Transverse colon (tissue), 4 donors: ENCODE results near the gene PLEKHG1. TPM values are rescaled to one million over a fixed set of nuclear protein-coding genes. Genes with fewer than 3 reads are reported as not detected.
A peak's percentile ranks its signal among the peaks of the same experiment; 100 is the strongest.

Experiments used
- DNase-seq: peaks from one replicate; pipeline ENCODE4 v3.0.0-alpha.2; 2019
- H3K27ac ChIP-seq, 4 donors: fragments of 200-600 bp; sonication (generic); 2 replicates each; pipeline ENCODE4 v1.5.1; 2016 to 2018; ENCODE audit warnings: inconsistent platforms in 4 of 4
- H3K27me3 ChIP-seq: fragments of 200-600 bp; sonication (generic); 2 replicates; pipeline ENCODE4 v1.5.1; 2017; ENCODE audit warnings: inconsistent platforms
- H3K36me3 ChIP-seq, 4 donors: fragments of 200-600 bp; sonication (generic); 2 replicates each; pipeline ENCODE4 v1.5.1; 2017 to 2019; ENCODE audit warnings: inconsistent platforms in 4 of 4
- H3K4me1 ChIP-seq, 4 donors: fragments of 200-600 bp; sonication (generic); 2 replicates each; pipeline ENCODE4 v1.5.1; 2017 to 2020; ENCODE audit warnings: inconsistent platforms in 4 of 4
- H3K4me3 ChIP-seq, 4 donors: fragments of 200-600 bp; sonication (generic); 1 replicate in 1 of 4; 2 replicates in 3 of 4; pipeline versions ENCODE4 v1.5.1 to v1.6.1; 2017 to 2019; ENCODE audit warnings: inconsistent platforms in 4 of 4
- H3K9me3 ChIP-seq, 2 donors: fragments of 200-600 bp; sonication (generic); 2 replicates each; pipeline ENCODE4 v1.5.1; 2017 to 2019; ENCODE audit warnings: inconsistent platforms in 2 of 2
- CTCF ChIP-seq, 5 experiments: fragments of 200-600 bp in 3 of 5; fragments of 450-650 bp in 2 of 5; sonication (generic) in 3 of 5; IDR thresholded peaks; 1 replicate in 2 of 5; 2 replicates in 3 of 5; pipeline ENCODE4 v1.5.1; 2016 to 2017; ENCODE audit warnings: antibody characterized with exemption in 5 of 5, inconsistent platforms in 3 of 5, mild to moderate bottlenecking in 2 of 5, moderate library complexity in 1 of 5
- EP300 ChIP-seq: sonication (generic); formaldehyde crosslinking; IDR thresholded peaks from one replicate; pipeline ENCODE4 v1.6.1; 2017; ENCODE audit warnings: antibody characterized with exemption, low read depth
- POLR2A ChIP-seq: fragments of 450-650 bp; IDR thresholded peaks from one replicate; pipeline ENCODE4 v1.6.1; 2016; ENCODE audit warnings: antibody characterized with exemption, mild to moderate bottlenecking, moderate library complexity
- POLR2AphosphoS5 ChIP-seq, 3 donors: sonication (generic); formaldehyde crosslinking; IDR thresholded peaks; one replicate each; pipeline ENCODE4 v1.6.1; 2016; ENCODE audit warnings: antibody characterized with exemption in 3 of 3
- WGBS, 2 donors: methylation state at CpG; one replicate each; pipeline ENCODE4 v1.1.5; 2018; ENCODE audit warnings: low coverage in 1 of 2; 5-methylcytosine and 5-hydroxymethylcytosine counted together
- in situ Hi-C, 4 donors: fragments of 200-750 bp; cut with MboI; loops; one replicate each; pipeline versions ENCODE4 v1.15.0 to v1.15.1; 2017; ENCODE audit warnings: low sequenced_read_pairs in 3 of 4, low pct_ligation_motif_present in 1 of 4, low pct_unique_long_range_greater_than_20kb in 1 of 4
- intact Hi-C: fragments of 100-400 bp; cut with DNase I; formaldehyde crosslinking; loops from one replicate; pipeline ENCODE4 v1.15.1; 2023; ENCODE audit warnings: low total_unique reads
- total RNA-seq, 4 donors: library from RNA; depleted of rRNA; stranded (reverse); fragments of >200 nt; gene quantifications; one replicate each; pipeline ENCODE4 v1.1.0, GENCODE V29; 2016

The PLEKHG1 gene
- total RNA-seq, 4 donors from 2014 or later, result 35.4 to 93.9 (median 58.3) TPM

GRCh38 chr6:150641398-150642139, 41.9 kb downstream of the PLEKHG1 start:
- no peak for DNase-seq
- peak overlapping the region in 2 of 4 donors; percentile 10 to 37 for H3K4me3 ChIP-seq
- H3K27ac ChIP-seq, result peak overlapping the region; percentile 18 to 71 (median 59)
- H3K36me3 ChIP-seq, result no peaks in the 10 kb centered on the region
- H3K4me1 ChIP-seq, result peaks cover 0 to 24% (median 21%) of the 10 kb centered on the region in 4 donors
- no peaks in the 10 kb centered on the region for H3K27me3 ChIP-seq
- TF ChIP-seq CTCF (IDR thresholded peaks at IDR 0.05) (no peak), EP300 (no peak), POLR2AphosphoS5 (IDR thresholded peaks at IDR 0.05) (no peak), POLR2A (no peak)
- no peaks in the 10 kb centered on the region for H3K9me3 ChIP-seq
- in situ Hi-C loops (no loop called here), intact Hi-C loops (no loop called here)
- WGBS, 2 donors, result 3 to 9% methylated on average over 5 to 6 of the region's 6 CpGs

GRCh38 chr6:150646228-150646627, 46.5 kb downstream of the PLEKHG1 start:
- no peaks in the 10 kb centered on the region for H3K9me3 ChIP-seq
- TF ChIP-seq POLR2AphosphoS5 (IDR thresholded peaks at IDR 0.05), result no peak
- TF ChIP-seq POLR2A, result no peak
- no peak for TF ChIP-seq CTCF (IDR thresholded peaks at IDR 0.05)
- no peak for TF ChIP-seq EP300
- no peaks in the 10 kb centered on the region for H3K36me3 ChIP-seq
- H3K4me3 ChIP-seq, result no peak overlapping the region
- in situ Hi-C loops, result no loop called here
- no peak for DNase-seq
- H3K27ac ChIP-seq, result no peak overlapping the region
- no peaks in the 10 kb centered on the region for H3K27me3 ChIP-seq
- H3K4me1 ChIP-seq, result peaks cover 0 to 23% (median 15%) of the 10 kb centered on the region in 4 donors
- WGBS, 2 donors, result 83 to 96% methylated on average over 1 to 2 of the region's 2 CpGs
- intact Hi-C loops, result no loop called here

GRCh38 chr6:150647051-150647450, 47.4 kb downstream of the PLEKHG1 start:
- peaks cover 0 to 19% (median 9%) of the 10 kb centered on the region in 4 donors for H3K4me1 ChIP-seq
- H3K27ac ChIP-seq, result no peak overlapping the region
- intact Hi-C loops (no loop called here), in situ Hi-C loops (no loop called here)
- no peaks in the 10 kb centered on the region for H3K36me3 ChIP-seq
- no peaks in the 10 kb centered on the region for H3K9me3 ChIP-seq
- no peak overlapping the region for H3K4me3 ChIP-seq
- no peak for DNase-seq
- H3K27me3 ChIP-seq, result no peaks in the 10 kb centered on the region
- TF ChIP-seq EP300 (no peak), POLR2AphosphoS5 (IDR thresholded peaks at IDR 0.05) (no peak), CTCF (IDR thresholded peaks at IDR 0.05) (no peak), POLR2A (no peak)
- WGBS, 2 donors, result 46 to 76% methylated on average over 2 to 3 of the region's 3 CpGs

Other genes with a start within 250 kb of the PLEKHG1 start
- gene IYD, start 230.9 kb upstream of the PLEKHG1 start, total RNA-seq, result 10 to 100 TPM in 2 of 4 donors, 1 to 10 TPM in 2; 8.4 to 16.7 (median 12.3) TPM